Ectodermal cell (in vitro differentiated cells): ENCODE data around the gene YLPM1.
A peak's percentile ranks its signal among the peaks of the same experiment; 100 is the strongest.
"Not testable (repeated sequence)": the region's sequence is repeated elsewhere in the genome, so short reads cannot be mapped to it uniquely, and the experiment has no call there.

ENCODE experiments used
- H3K27ac ChIP-seq: 2 replicates; pipeline ENCODE4 v1.7.0; 2013; ENCODE audit warnings: mild to moderate bottlenecking, low read depth, low read length; ENCODE audit not compliant: insufficient read depth, poor library complexity, severe bottlenecking
- H3K27me3 ChIP-seq: 2 replicates; pipeline ENCODE4 v1.7.0; 2013; ENCODE audit warnings: mild to moderate bottlenecking, low read length; ENCODE audit not compliant: insufficient read depth, control insufficient read depth, poor library complexity, severe bottlenecking
- H3K36me3 ChIP-seq: one replicate; pipeline ENCODE4 v1.7.0; 2013; ENCODE audit warnings: low read length; ENCODE audit not compliant: control insufficient read depth, insufficient read depth
- H3K4me1 ChIP-seq: one replicate; pipeline ENCODE4 v1.7.0; 2013; ENCODE audit warnings: low read length; ENCODE audit not compliant: control insufficient read depth, insufficient read depth
- H3K4me3 ChIP-seq: 2 replicates; pipeline ENCODE4 v1.7.0; 2013; ENCODE audit warnings: low read depth, low read length, control low read depth; ENCODE audit not compliant: insufficient read depth
- H3K9me3 ChIP-seq: 2 replicates; pipeline ENCODE4 v1.7.0; 2013; ENCODE audit warnings: mild to moderate bottlenecking, low read length, moderate library complexity; ENCODE audit not compliant: control insufficient read depth
- WGBS, 2 experiments: methylation state at CpG; one replicate each; pipeline ENCODE4 v1.1.7; 2013; ENCODE audit warnings: missing lambda C conversion rate in 2 of 2; 5-methylcytosine and 5-hydroxymethylcytosine counted together

YLPM1 gene

DNA sequence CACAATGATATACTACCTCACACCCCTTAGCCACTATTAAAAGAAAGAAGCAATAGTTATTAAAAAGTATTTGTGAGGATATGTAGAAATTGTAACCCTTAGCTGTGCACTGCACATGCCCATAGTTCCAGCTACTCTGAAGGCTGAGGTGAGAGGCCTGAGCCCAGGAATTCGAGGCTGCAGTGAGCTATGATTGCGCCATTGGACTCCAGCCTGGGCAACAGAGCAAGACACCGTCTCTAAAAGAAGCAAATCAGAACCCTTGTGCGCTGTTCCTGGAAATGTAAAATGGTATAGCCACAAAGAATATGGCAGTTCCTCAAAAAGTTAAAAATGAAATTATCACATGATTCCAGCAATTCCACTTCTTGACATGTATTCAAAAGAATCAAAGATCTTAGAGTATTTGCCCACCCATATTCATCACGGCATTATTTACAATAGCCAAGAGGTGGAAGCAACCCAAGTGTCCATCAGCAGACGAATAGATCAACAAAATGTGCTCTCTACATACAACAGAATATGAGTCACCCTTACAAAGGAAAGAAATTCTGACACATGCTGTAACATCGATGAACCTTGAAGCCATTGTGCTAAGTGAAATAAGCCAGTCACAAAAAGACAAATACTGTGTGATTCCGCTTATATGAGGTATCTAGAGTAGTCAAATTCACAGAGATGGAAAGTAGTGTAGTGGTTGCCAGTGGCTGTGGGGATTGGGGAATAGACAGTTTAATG, 23.7 kb upstream of the YLPM1 start:
- 96% methylated on average over 8 of the region's 8 CpGs for WGBS, 2 experiments
- no peaks in the 10 kb centered on the region for H3K4me1 ChIP-seq
- H3K27me3 ChIP-seq: no peaks in the 10 kb centered on the region

DNA sequence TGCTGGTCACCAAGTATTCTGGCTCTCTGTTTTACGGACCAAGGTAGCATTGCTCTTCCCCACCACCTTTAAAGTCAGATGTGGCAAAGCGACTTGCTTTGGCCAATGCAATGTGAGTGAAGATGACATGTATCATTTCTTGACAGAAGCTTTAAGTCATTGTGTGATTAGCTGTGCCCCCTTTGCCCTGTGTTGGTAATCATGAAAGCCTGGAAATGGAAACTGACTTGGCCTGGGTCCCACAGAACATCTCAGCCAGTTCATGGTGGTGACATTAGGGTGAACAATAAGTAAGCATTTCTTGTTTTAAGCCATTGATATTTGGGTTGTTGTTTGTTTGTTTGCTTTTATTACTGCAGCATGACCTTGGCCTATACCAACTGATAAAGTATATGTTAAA, 15.9 kb upstream of the YLPM1 start:
- H3K4me1 ChIP-seq: no peaks in the 10 kb centered on the region
- H3K27me3 ChIP-seq: no peaks in the 10 kb centered on the region
- 89 to 95% methylated on average over 2 of the region's 2 CpGs for WGBS, 2 experiments
- no peaks in the 10 kb centered on the region for H3K9me3 ChIP-seq
- no peak overlapping the region for H3K27ac ChIP-seq
- H3K36me3 ChIP-seq: no peaks in the 10 kb centered on the region
- no peak overlapping the region for H3K4me3 ChIP-seq

More for the DNA sequence above, 23.7 kb upstream of the YLPM1 start:
- H3K4me3 ChIP-seq: no peak overlapping the region
- H3K27ac ChIP-seq: no peak overlapping the region
- H3K9me3 ChIP-seq: no peaks in the 10 kb centered on the region
- peaks cover 5% of the 10 kb centered on the region for H3K36me3 ChIP-seq

DNA sequence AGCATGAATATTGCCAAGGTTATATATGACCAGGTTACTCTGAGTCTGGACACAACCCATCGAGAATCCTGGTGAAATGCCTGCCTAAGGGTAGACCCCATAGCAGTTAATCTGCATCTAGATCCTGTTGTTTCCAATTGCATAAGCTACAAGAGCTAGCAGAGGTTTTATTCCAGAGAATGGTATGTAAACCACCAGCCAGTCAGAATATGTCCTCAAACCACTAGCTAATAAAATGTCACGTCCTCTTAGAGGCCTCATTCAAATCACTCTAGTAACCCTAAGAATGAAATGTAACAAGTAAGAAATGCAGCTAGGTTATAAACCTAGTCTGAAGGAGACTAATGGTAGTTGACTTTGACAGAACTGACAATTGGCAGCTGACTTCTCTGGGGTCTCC, 9.0 kb upstream of the YLPM1 start:
- Histone ChIP-seq H3K27ac (no peak overlapping the region), H3K9me3 (peaks cover 2% of the 10 kb centered on the region), H3K36me3 (no peaks in the 10 kb centered on the region), H3K4me3 (no peak overlapping the region), H3K4me1 (no peaks in the 10 kb centered on the region), H3K27me3 (no peaks in the 10 kb centered on the region)
- WGBS, 2 experiments: 81 to 91% methylated on average over 2 of the region's 2 CpGs

GRCh38 chr14:74754899-74755298, 8.2 kb upstream of the YLPM1 start:
- Histone ChIP-seq H3K9me3 (peaks cover 2% of the 10 kb centered on the region), H3K27me3 (peaks cover under 1% of the 10 kb centered on the region), H3K36me3 (no peaks in the 10 kb centered on the region), H3K27ac (no peak overlapping the region), H3K4me3 (no peak overlapping the region), H3K4me1 (no peaks in the 10 kb centered on the region)
- WGBS, 2 experiments: 90 to 91% methylated on average over 7 of the region's 7 CpGs

DNA sequence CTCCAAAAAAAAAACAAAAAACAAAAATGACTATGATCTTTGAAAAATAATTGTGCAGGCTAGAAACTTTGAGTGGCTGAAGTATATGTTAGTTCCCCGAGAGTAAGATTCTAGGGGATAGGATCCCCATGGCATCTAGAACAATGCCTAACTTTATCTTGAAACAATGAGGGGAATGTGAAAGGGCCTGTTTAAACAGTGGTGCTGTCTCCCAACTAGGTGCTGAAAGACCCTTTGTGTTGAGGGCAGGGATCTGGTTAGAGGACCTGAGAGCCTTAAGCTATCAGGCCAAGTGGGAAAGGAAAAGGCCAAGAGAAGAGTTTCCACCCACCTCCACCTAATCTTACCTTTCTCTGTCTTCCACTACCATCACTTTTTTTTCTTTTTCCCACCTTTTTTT, 6.8 kb upstream of the YLPM1 start:
- no peak overlapping the region for H3K4me3 ChIP-seq
- H3K27ac ChIP-seq: no peak overlapping the region
- H3K36me3 ChIP-seq: no peaks in the 10 kb centered on the region
- H3K27me3 ChIP-seq: peaks cover 5% of the 10 kb centered on the region
- peaks cover 2% of the 10 kb centered on the region for H3K9me3 ChIP-seq
- WGBS, 2 experiments: 43 to 49% methylated on average over 1 of the region's 1 CpG
- no peaks in the 10 kb centered on the region for H3K4me1 ChIP-seq

GRCh38 chr14:74758505-74758904, 4.6 kb upstream of the YLPM1 start:
- H3K36me3 ChIP-seq, H3K9me3 ChIP-seq: not testable (repeated sequence)
- WGBS, 2 experiments: 90 to 91% methylated on average over 5 of the region's 5 CpGs

GRCh38 chr14:74763803-74764531, 851 bp downstream of the YLPM1 start:
- WGBS, 2 experiments: 1 to 2% methylated on average over 18 to 19 of the region's 19 CpGs
- H3K27me3 ChIP-seq: peaks cover 5% of the 10 kb centered on the region
- no peaks in the 10 kb centered on the region for H3K36me3 ChIP-seq
- no peaks in the 10 kb centered on the region for H3K9me3 ChIP-seq
- H3K27ac ChIP-seq: peak overlapping the region; percentile 72
- H3K4me1 ChIP-seq: no peaks in the 10 kb centered on the region
- H3K4me3 ChIP-seq: peak overlapping the region; percentile 90

More at GRCh38 chr14:74758505-74758904, 4.6 kb upstream of the YLPM1 start:
- H3K4me3 ChIP-seq, H3K4me1 ChIP-seq, H3K27ac ChIP-seq, H3K27me3 ChIP-seq: not testable (repeated sequence)

DNA sequence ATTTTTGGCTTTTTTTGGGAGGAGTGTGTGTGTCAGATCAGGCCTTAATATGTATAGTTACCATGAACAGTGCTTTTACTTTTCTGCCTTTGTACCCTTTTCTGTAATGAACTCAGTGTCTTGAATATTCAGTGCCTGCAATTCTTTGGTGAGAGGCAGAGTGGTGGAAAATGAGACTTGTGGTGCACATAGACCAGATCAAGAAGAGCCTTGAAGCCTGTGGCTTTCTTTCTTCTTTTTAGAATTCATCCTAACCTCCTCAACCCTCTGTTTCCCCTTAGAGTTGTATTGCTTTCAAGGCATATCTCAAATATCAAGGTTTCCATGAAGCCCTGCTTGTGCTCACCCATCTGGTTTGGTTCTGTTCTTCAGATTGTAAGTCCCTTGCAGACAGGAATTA, 2.6 kb downstream of the YLPM1 start:
- Histone ChIP-seq H3K4me1 (no peaks in the 10 kb centered on the region), H3K27me3 (no peaks in the 10 kb centered on the region), H3K36me3 (no peaks in the 10 kb centered on the region), H3K27ac (no peak overlapping the region), H3K4me3 (no peak overlapping the region), H3K9me3 (no peaks in the 10 kb centered on the region)

- H3K36me3 ChIP-seq: peaks cover 5% of the 10 kb centered on the region
- no peak overlapping the region for H3K4me3 ChIP-seq
- no peaks in the 10 kb centered on the region for H3K9me3 ChIP-seq
- no peaks in the 10 kb centered on the region for H3K4me1 ChIP-seq
- no peak overlapping the region for H3K27ac ChIP-seq
- 94% methylated on average over 5 of the region's 5 CpGs for WGBS, 2 experiments
- no peaks in the 10 kb centered on the region for H3K27me3 ChIP-seq
Observed at GRCh38 chr14:74771399-74771798, 8.3 kb downstream of the YLPM1 start.

GRCh38 chr14:74784634-74785033, 21.5 kb downstream of the YLPM1 start:
- Histone ChIP-seq H3K27ac (no peak overlapping the region), H3K36me3 (peaks cover 56% of the 10 kb centered on the region), H3K4me3 (no peak overlapping the region), H3K27me3 (no peaks in the 10 kb centered on the region), H3K4me1 (no peaks in the 10 kb centered on the region), H3K9me3 (no peaks in the 10 kb centered on the region)
